Ascending aorta (tissue), 2 donors: ENCODE data around the gene ZNF329. TPM values are rescaled to one million over a fixed set of nuclear protein-coding genes. Genes with fewer than 3 reads are reported as not detected.

ENCODE experiments used
- DNase-seq, 2 donors: peaks; one replicate each; pipeline ENCODE4 v3.0.0-alpha.2; 2019; ENCODE audit warnings: low spot score in 2 of 2
- H3K27ac ChIP-seq, 2 donors: fragments of 200-600 bp; sonication (generic); one replicate each; pipeline ENCODE4 v1.5.1; 2016 to 2017; ENCODE audit warnings: mild to moderate bottlenecking in 1 of 2
- H3K27me3 ChIP-seq: fragments of 200-600 bp; sonication (generic); one replicate; pipeline ENCODE4 v1.5.1; 2017
- H3K36me3 ChIP-seq, 2 donors: fragments of 200-600 bp; sonication (generic); one replicate each; pipeline ENCODE4 v1.5.1; 2016
- H3K4me1 ChIP-seq, 2 donors: fragments of 200-600 bp; sonication (generic); one replicate each; pipeline ENCODE4 v1.5.1; 2016 to 2017; ENCODE audit warnings: mild to moderate bottlenecking in 1 of 2
- H3K4me3 ChIP-seq, 2 donors: fragments of 200-600 bp; sonication (generic); one replicate each; pipeline ENCODE4 v1.5.1; 2016 to 2017; ENCODE audit warnings: mild to moderate bottlenecking in 1 of 2
- H3K9me3 ChIP-seq, 2 donors: fragments of 200-600 bp; sonication (generic); one replicate each; pipeline ENCODE4 v1.5.1; 2016
- CTCF ChIP-seq, 3 experiments: fragments of 200-600 bp in 2 of 3; fragments of 450-650 bp in 1 of 3; sonication (generic) in 2 of 3; IDR thresholded peaks; one replicate each; pipeline ENCODE4 v1.5.1; 2016 to 2019; ENCODE audit warnings: antibody characterized with exemption in 3 of 3, mild to moderate bottlenecking in 1 of 3, moderate library complexity in 1 of 3
- intact Hi-C: fragments of 100-400 bp; cut with DNase I; formaldehyde crosslinking; loops from one replicate; pipeline ENCODE4 v1.15.1; 2023
- total RNA-seq: library from RNA; depleted of rRNA; stranded (reverse); fragments of >200 nt; gene quantifications from one replicate; pipeline ENCODE4 v1.1.0, GENCODE V29; 2016

ZNF329 gene
- total RNA-seq, 1 donor from 2014 or later: 3.8 TPM

GRCh38 chr19:58108546-58108817 lies 42.1 kb downstream of the ZNF329 start:
- Histone ChIP-seq H3K4me3 (no peak overlapping the region), H3K36me3 (no peaks in the 10 kb centered on the region), H3K27me3 (no peaks in the 10 kb centered on the region), H3K9me3 (peaks cover 72 to 91% of the 10 kb centered on the region in 2 donors), H3K27ac (no peak overlapping the region), H3K4me1 (no peaks in the 10 kb centered on the region)
- no peak for DNase-seq
- TF ChIP-seq CTCF (IDR thresholded peaks at IDR 0.05): no peak
- intact Hi-C loops: no loop called here

- H3K27ac ChIP-seq: no peak overlapping the region
- no peaks in the 10 kb centered on the region for H3K27me3 ChIP-seq
- DNase-seq: no peak
- H3K9me3 ChIP-seq: peaks cover 72 to 93% of the 10 kb centered on the region in 2 donors
- no peaks in the 10 kb centered on the region for H3K4me1 ChIP-seq
- no peak overlapping the region for H3K4me3 ChIP-seq
- TF ChIP-seq CTCF (IDR thresholded peaks at IDR 0.05): no peak
- no peaks in the 10 kb centered on the region for H3K36me3 ChIP-seq
- intact Hi-C loops: no loop called here
Observed at GRCh38 chr19:58107778-58108545, 42.6 kb downstream of the ZNF329 start.

GRCh38 chr19:58098682-58098998 lies 51.9 kb downstream of the ZNF329 start:
- Histone ChIP-seq H3K27ac (peak overlapping the region; percentile 97 to 98), H3K4me1 (peaks cover 0 to 9% of the 10 kb centered on the region in 2 donors), H3K27me3 (no peaks in the 10 kb centered on the region), H3K4me3 (peak overlapping the region; percentile 97 to 99), H3K36me3 (peaks cover 0 to 14% of the 10 kb centered on the region in 2 donors), H3K9me3 (peaks cover 4 to 43% of the 10 kb centered on the region in 2 donors)
- no peak for DNase-seq
- TF ChIP-seq CTCF (IDR thresholded peaks at IDR 0.05): no peak
- intact Hi-C loops: loop anchor here (1.0 to 10.0 kb wide), 7 partner anchors 39 to 1784 kb away; partner anchors contain the start of genes ERVK3-1, ZNF135, ZNF582 and ZNF606

GRCh38 chr19:58097781-58098681 lies 52.6 kb downstream of the ZNF329 start, which contains the start of gene ZSCAN18:
Gene ZSCAN18, minus strand, starts transcription at chr19:58098231. Its CDS starts 7,964 bp downstream, at chr19:58090267.
- Histone ChIP-seq H3K36me3 (peaks cover 0 to 20% of the 10 kb centered on the region in 2 donors), H3K4me1 (peaks cover 0 to 9% of the 10 kb centered on the region in 2 donors), H3K27me3 (no peaks in the 10 kb centered on the region), H3K27ac (peak within 1 kb of the TSS; percentile 97 to 98), H3K4me3 (peak within 1 kb of the TSS; percentile 97 to 99), H3K9me3 (peaks cover 4 to 43% of the 10 kb centered on the region in 2 donors)
- intact Hi-C loops: loop anchor here (1.0 to 10.0 kb wide), 7 partner anchors 39 to 1783 kb away; partner anchors contain the start of genes ERVK3-1, ZNF135, ZNF582 and ZNF606
- peak; percentile 90 to 99 for DNase-seq
- no peak for TF ChIP-seq CTCF (IDR thresholded peaks at IDR 0.05)

GRCh38 chr19:58097349-58097748 lies 53.2 kb downstream of the ZNF329 start:
- TF ChIP-seq CTCF (IDR thresholded peaks at IDR 0.05): no peak
- H3K36me3 ChIP-seq: peaks cover 0 to 21% of the 10 kb centered on the region in 2 donors
- H3K4me1 ChIP-seq: peaks cover 0 to 9% of the 10 kb centered on the region in 2 donors
- no peaks in the 10 kb centered on the region for H3K27me3 ChIP-seq
- H3K4me3 ChIP-seq: peak overlapping the region; percentile 97 to 99
- no peak for DNase-seq
- peak overlapping the region; percentile 97 to 98 for H3K27ac ChIP-seq
- intact Hi-C loops: loop anchor here (10.0 kb wide), 1 partner anchor 1703 kb away; the partner anchor contains the start of gene ZNF582
- peaks cover 8 to 44% of the 10 kb centered on the region in 2 donors for H3K9me3 ChIP-seq
